ENCODE results near the gene ZNF75A.
"Not testable (repeated sequence)": the region's sequence is repeated elsewhere in the genome, so short reads cannot be mapped to it uniquely, and the experiment has no call there.

DNA sequence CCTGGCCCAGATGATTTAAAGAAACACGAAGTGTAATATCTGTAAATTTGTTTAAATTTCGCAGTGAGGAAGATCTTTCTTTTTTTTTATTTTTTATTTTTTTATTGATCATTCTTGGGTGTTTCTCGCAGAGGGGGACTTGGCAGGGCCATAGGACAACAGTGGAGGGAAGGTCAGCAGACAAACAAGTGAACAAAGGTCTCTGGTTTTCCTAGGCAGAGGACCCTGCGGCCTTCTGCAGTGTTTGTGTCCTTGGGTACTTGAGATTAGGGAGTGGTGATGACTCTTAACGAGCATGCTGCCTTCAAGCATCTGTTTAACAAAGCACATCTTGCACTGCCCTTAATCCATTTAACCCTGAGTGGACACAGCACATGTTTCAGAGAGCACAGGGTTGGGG lies 34.6 kb upstream of the ZNF75A start:
- TF ChIP-seq POLR2AphosphoS5 (IDR thresholded peaks at IDR 0.05; ENCODE audit: low read depth, low read length); TAF1 (IDR thresholded peaks at IDR 0.05; ENCODE audit: borderline replicate concordance, low read depth, low read length); POLR2A (IDR thresholded peaks at IDR 0.05; ENCODE audit: low read depth, low read length): not testable (repeated sequence)

All from GM12892 (cell line).